ENCODE results near the gene ATP8B1. TPM values are rescaled to one million over a fixed set of nuclear protein-coding genes. Genes with fewer than 3 reads are reported as not detected.
A peak's percentile ranks its signal among the peaks of the same experiment; 100 is the strongest.

ATP8B1 gene
- total RNA-seq, 1 donor from 2014 or later, result 30.9 TPM

- H3K27ac ChIP-seq, result no peak overlapping the region
Measured at GRCh38 chr18:57640749-57641148, 162.4 kb downstream of the ATP8B1 start.

GRCh38 chr18:57640236-57640635 lies 162.9 kb downstream of the ATP8B1 start:
- Histone ChIP-seq H3K27me3 (no peaks in the 10 kb centered on the region), H3K36me3 (peaks cover 4 to 6% of the 10 kb centered on the region in 2 donors), H3K9me3 (no peaks in the 10 kb centered on the region), H3K27ac (no peak overlapping the region), H3K4me1 (no peaks in the 10 kb centered on the region), H3K4me3 (no peak overlapping the region)
- TF ChIP-seq CTCF (IDR thresholded peaks at IDR 0.05), result no peak
- intact Hi-C loops (cut with DNase I), result no loop called here
- DNase-seq (ENCODE audit: low spot score in 2 of 2), result no peak

More at GRCh38 chr18:57640749-57641148, 162.4 kb downstream of the ATP8B1 start:
- Histone ChIP-seq H3K4me1 (no peaks in the 10 kb centered on the region), H3K27me3 (no peaks in the 10 kb centered on the region), H3K4me3 (no peak overlapping the region), H3K9me3 (no peaks in the 10 kb centered on the region), H3K36me3 (peaks cover 4 to 6% of the 10 kb centered on the region in 2 donors)
- no peak for DNase-seq (ENCODE audit: low spot score in 2 of 2)
- intact Hi-C loops (cut with DNase I), result no loop called here
- no peak for TF ChIP-seq CTCF (IDR thresholded peaks at IDR 0.05)

GRCh38 chr18:57635003-57635822 lies 167.9 kb downstream of the ATP8B1 start:
- TF ChIP-seq CTCF (IDR thresholded peaks at IDR 0.05), result no peak
- H3K4me3 ChIP-seq, result no peak overlapping the region
- no peak for DNase-seq (ENCODE audit: low spot score in 2 of 2)
- H3K9me3 ChIP-seq, result no peaks in the 10 kb centered on the region
- no peaks in the 10 kb centered on the region for H3K4me1 ChIP-seq
- H3K27me3 ChIP-seq, result no peaks in the 10 kb centered on the region
- no peaks in the 10 kb centered on the region for H3K36me3 ChIP-seq
- intact Hi-C loops (cut with DNase I), result no loop called here
- peak overlapping the region in 1 of 2 donors; percentile 27 for H3K27ac ChIP-seq

- Histone ChIP-seq H3K36me3 (no peaks in the 10 kb centered on the region), H3K4me3 (peak overlapping the region in 1 of 2 donors; percentile 90), H3K9me3 (no peaks in the 10 kb centered on the region), H3K4me1 (no peaks in the 10 kb centered on the region), H3K27me3 (no peaks in the 10 kb centered on the region), H3K27ac (no peak overlapping the region)
- DNase-seq (ENCODE audit: low spot score in 2 of 2), result peak in 1 of 2 donors; percentile 28
- intact Hi-C loops (cut with DNase I), result loop anchor here (2.0 kb wide), 2 partner anchors 171 to 251 kb away; partner anchors contain the start of gene ATP8B1
- TF ChIP-seq CTCF (IDR thresholded peaks at IDR 0.05), result no peak
Measured at GRCh38 chr18:57631697-57632096, 171.4 kb downstream of the ATP8B1 start.

GRCh38 chr18:57630754-57631595 lies 172.1 kb downstream of the ATP8B1 start:
- Histone ChIP-seq H3K36me3 (no peaks in the 10 kb centered on the region), H3K27ac (peak overlapping the region; percentile 58 to 71), H3K27me3 (no peaks in the 10 kb centered on the region), H3K4me1 (no peaks in the 10 kb centered on the region), H3K9me3 (no peaks in the 10 kb centered on the region), H3K4me3 (peak overlapping the region; percentile 67 to 90)
- TF ChIP-seq CTCF (IDR thresholded peaks at IDR 0.05), result no peak
- no peak for DNase-seq (ENCODE audit: low spot score in 2 of 2)
- intact Hi-C loops (cut with DNase I), result loop anchor here (1.0 to 2.0 kb wide), 3 partner anchors 10 to 252 kb away; partner anchors contain the start of genes ATP8B1 and NARS1
